K562 (cell line): ENCODE data around the gene RGN. TPM values are rescaled to one million over a fixed set of nuclear protein-coding genes. Genes with fewer than 3 reads are reported as not detected.

ENCODE experiments used
- ATAC-seq: fragments of 200-7000 bp; cut with Tn5 transposase; 3 replicates; pipeline ENCODE4 v1.9.1; 2020; ENCODE audit warnings: moderate library complexity
- BruUV-seq: library from RNA; stranded (reverse); fragments of 400-500 nt; replicated peaks from 2 replicates; lab custom pipeline; 2021; lab: Mats Ljungman, UMichigan
- CTCF ChIA-PET: fragments of 300-600 bp; formaldehyde crosslinking; extraction: SDS; loops from one replicate; lab custom pipeline; 2021; ENCODE audit warnings: low intra/inter-chr PET ratio; lab: Yijun Ruan, JAX
- POLR2A ChIA-PET: fragments of 300-600, 350-650 bp; sonication (Branson Sonifier 250); formaldehyde crosslinking; extraction: SDS; loops from one replicate; lab custom pipeline; 2021; ENCODE audit warnings: antibody characterized with exemption, inconsistent platforms; lab: Yijun Ruan, JAX
- DNase-seq, 4 experiments: peaks; one replicate each; pipeline versions ENCODE4 v3.0.0 to v3.0.0-alpha.2; 2011 to 2018; ENCODE audit warnings: low spot score in 3 of 4, mixed read lengths in 3 of 4; ENCODE audit errors: extremely low read depth in 1 of 4
- FAIRE-seq: peaks from 2 replicates; lab custom pipeline; 2011; peaks lifted over from hg19 to GRCh38; lab: Jason Lieb, UNC
- H2AFZ ChIP-seq: 2 replicates; pipeline ENCODE4 v1.6.0; 2011; ENCODE audit warnings: low read depth, low read length, control low read depth, inconsistent platforms
- H3K27ac ChIP-seq: fragments of 200-600 bp; 3 replicates; pipeline ENCODE4 v1.8.0; 2011; ENCODE audit warnings: low read depth, mild to moderate bottlenecking, control low read depth, inconsistent platforms, low read length, moderate library complexity, mixed read lengths; ENCODE audit errors: extremely low read depth
- H3K27me3 ChIP-seq, 2 experiments: fragments of 300-600 bp in 1 of 2; 2 replicates in 1 of 2; 3 replicates in 1 of 2; pipeline versions ENCODE4 v1.6.0 to v1.8.0; 2011; ENCODE audit warnings: inconsistent platforms in 2 of 2, low read length in 2 of 2, mild to moderate bottlenecking in 1 of 2, mixed read lengths in 1 of 2, moderate library complexity in 1 of 2; ENCODE audit not compliant: control insufficient read depth in 2 of 2, insufficient read depth in 2 of 2
- H3K36me3 ChIP-seq: fragments of 300-600 bp; 3 replicates; pipeline ENCODE4 v1.8.0; 2011; ENCODE audit warnings: mild to moderate bottlenecking, low read length, inconsistent platforms; ENCODE audit not compliant: control insufficient read depth, insufficient read depth
- H3K4me1 ChIP-seq, 2 experiments: fragments of 200-600 bp in 1 of 2; replicated peaks in 1 of 2; 2 replicates in 1 of 2; 3 replicates in 1 of 2; pipeline versions ENCODE4 v1.5.1 to v1.8.0; 2011; ENCODE audit warnings: inconsistent platforms in 2 of 2, low read length in 2 of 2, mild to moderate bottlenecking in 1 of 2, mixed read lengths in 1 of 2, moderate library complexity in 1 of 2; ENCODE audit not compliant: control insufficient read depth in 2 of 2, insufficient read depth in 2 of 2
- H3K4me2 ChIP-seq: 2 replicates; pipeline ENCODE4 v1.6.1; 2011; ENCODE audit warnings: low read length, control low read depth, inconsistent platforms, mixed read lengths; ENCODE audit not compliant: insufficient read depth
- H3K4me3 ChIP-seq: fragments of 200-600 bp; sonication (generic), shearing (Covaris generic); 2 replicates; pipeline ENCODE4 v1.5.1; 2016; ENCODE audit warnings: control low read depth, inconsistent platforms
- H3K79me2 ChIP-seq: fragments of 200-600 bp; 3 replicates; pipeline ENCODE4 v1.8.0; 2011; ENCODE audit warnings: low read length, inconsistent platforms; ENCODE audit not compliant: control insufficient read depth, insufficient read depth
- H3K9ac ChIP-seq, 2 experiments: 2 replicates each; pipeline versions ENCODE4 v1.6.0 to v1.6.1; 2011; ENCODE audit warnings: low read depth in 2 of 2, low read length in 2 of 2, control low read depth in 1 of 2, inconsistent platforms in 1 of 2, mild to moderate bottlenecking in 1 of 2, mixed read lengths in 1 of 2; ENCODE audit not compliant: insufficient read depth in 1 of 2
- H3K9me1 ChIP-seq: one replicate; pipeline ENCODE4 v1.6.0; 2011; ENCODE audit warnings: inconsistent platforms, mild to moderate bottlenecking, low read length, moderate library complexity; ENCODE audit not compliant: control insufficient read depth, insufficient read depth
- H3K9me3 ChIP-seq: replicated peaks from 2 replicates; pipeline ENCODE4 v1.5.1; 2011; ENCODE audit warnings: low read depth, low read length, inconsistent platforms; ENCODE audit not compliant: control insufficient read depth, insufficient read depth
- H4K20me1 ChIP-seq: replicated peaks from 2 replicates; pipeline ENCODE4 v1.6.1; 2011; ENCODE audit warnings: low read length, inconsistent platforms, mixed read lengths; ENCODE audit not compliant: control insufficient read depth, insufficient read depth
- CBX3 ChIP-seq, 2 experiments: IDR thresholded peaks; 1 replicate in 1 of 2; 2 replicates in 1 of 2; pipeline ENCODE4 v1.6.1; 2012; ENCODE audit warnings: inconsistent platforms in 2 of 2, low read length in 2 of 2, borderline replicate concordance in 1 of 2, control low read depth in 1 of 2
- E2F1 ChIP-seq: sonication (generic); formaldehyde crosslinking; IDR thresholded peaks from 2 replicates; pipeline ENCODE4 v1.8.1; 2023; ENCODE audit warnings: mild to moderate bottlenecking, missing genetic modification reagents, moderate library complexity
- ESRRB ChIP-seq: fragments of 250-450 bp; sonication (Bioruptor Pico); IDR thresholded peaks from 2 replicates; pipeline ENCODE4 v1.5.0; 2020; ENCODE audit warnings: mild to moderate bottlenecking, moderate library complexity, borderline replicate concordance
- KLF6 ChIP-seq: fragments of 250-450 bp; sonication (Bioruptor Pico); IDR thresholded peaks from 2 replicates; pipeline ENCODE4 v1.4.0; 2020; ENCODE audit warnings: mild to moderate bottlenecking, moderate library complexity, borderline replicate concordance
- PML ChIP-seq: IDR thresholded peaks from 2 replicates; pipeline ENCODE4 v1.6.1; 2012; ENCODE audit warnings: low read length, inconsistent platforms
- SAP30 ChIP-seq: fragments of 200-600 bp; sonication (generic); IDR thresholded peaks from 2 replicates; pipeline ENCODE4 v1.6.1; 2012; ENCODE audit warnings: borderline replicate concordance, low read depth, mild to moderate bottlenecking, moderate library complexity, low read length, control low read depth, inconsistent platforms; ENCODE audit not compliant: insufficient read depth, poor library complexity, severe bottlenecking
- ZBTB40 ChIP-seq, 2 experiments: fragments of 450-650 bp in 1 of 2; sonication (generic) in 1 of 2; formaldehyde crosslinking in 1 of 2; IDR thresholded peaks; 2 replicates each; pipeline versions ENCODE4 v1.7.1 to v1.9.0; 2016 to 2022; ENCODE audit warnings: inconsistent platforms in 1 of 2, mild to moderate bottlenecking in 1 of 2, missing genetic modification reagents in 1 of 2
- ZNF197 ChIP-seq: fragments of 200-800 bp; sonication (Bioruptor generic); IDR thresholded peaks from 2 replicates; pipeline ENCODE4 v1.6.1; 2016; ENCODE audit warnings: low read depth, missing genetic modification characterization, missing compliant biosample characterization
- WGBS: fragments of 100-300 bp; shearing (Covaris generic); methylation state at CpG from one replicate; pipeline ENCODE4 v1.1.6; 2016; ENCODE audit warnings: low coverage, mixed read lengths; ENCODE audit not compliant: insufficient coverage; ENCODE audit errors: missing lambda C conversion rate; 5-methylcytosine and 5-hydroxymethylcytosine counted together
- in situ Hi-C: fragments of 300-500 bp; cut with MboI; formaldehyde crosslinking; loops from 4 replicates; pipeline ENCODE4 v1.15.0; 2018; ENCODE audit warnings: inconsistent platforms, mixed read lengths
- intact Hi-C: fragments of 100-400 bp; cut with micrococcal nuclease; formaldehyde crosslinking; loops from 2 replicates; pipeline ENCODE4 v1.14.2; 2022
- polyA plus RNA-seq, 8 experiments: library from polyadenylated mRNA; depleted of rRNA in 4 of 8; stranded (reverse) in 5 of 8; unstranded in 3 of 8; fragments of >200 nt; fragmentation: Nextera tagmentation in 2 of 8; fragmentation: Illumina TruSeq in 1 of 8; extraction: Ambion mirVana in 2 of 8; extraction: Trizol in 1 of 8; gene quantifications; 2 replicates each; pipeline versions ENCODE4 v1.2.1 to v1.2.3, GENCODE V29; 2011 to 2014; ENCODE audit warnings: inconsistent platforms in 1 of 8, missing spikeins in 1 of 8
- total RNA-seq, 7 experiments: library from RNA; depleted of rRNA in 6 of 7; stranded (reverse); fragments of >200 nt in 6 of 7; fragmentation: Illumina TruSeq in 2 of 7; extraction: Trizol in 2 of 7; gene quantifications; 2 replicates each; pipeline versions ENCODE4 v1.2.1 to v1.2.3, GENCODE V29; 2011 to 2021; ENCODE audit warnings: low replicate concordance in 1 of 7

RGN gene
- total and polyA plus RNA-seq, 9 of the 15 experiments (the other 6 are each of a cell fraction or from before 2014, with no cell fraction given) = not detected

- H2AFZ ChIP-seq = no peak overlapping the region
- intact Hi-C loops = no loop called here
- H3K4me3 ChIP-seq = no peak overlapping the region
- POLR2A ChIA-PET = no interaction called here
- H3K9me3 ChIP-seq = no peaks in the 10 kb centered on the region
- H3K4me1 ChIP-seq = peaks cover 0 to 3% of the 10 kb centered on the region in 2 experiments; a peak in 1 of 5 replicates
- 20% methylated on average over 2 of the region's 2 CpGs for WGBS
- H4K20me1 ChIP-seq = no peaks in the 10 kb centered on the region
- no peaks in the 10 kb centered on the region for H3K79me2 ChIP-seq
- H3K9ac ChIP-seq = no peak overlapping the region
- FAIRE-seq (no peak), ATAC-seq (no peak), DNase-seq (no peak)
- CTCF ChIA-PET = no interaction called here
- no peak overlapping the region for H3K4me2 ChIP-seq
- H3K27ac ChIP-seq = no peak overlapping the region
- H3K9me1 ChIP-seq = no peaks in the 10 kb centered on the region
- 0 out of 5 replicates have a peak, but pooled peaks cover 0 to 4% of the 10 kb centered on the region in 2 experiments for H3K27me3 ChIP-seq
- H3K36me3 ChIP-seq = no peaks in the 10 kb centered on the region
- BruUV-seq = no TSS peak
- in situ Hi-C loops = no loop called here
- TF ChIP-seq E2F1 = no peak
- no peak for TF ChIP-seq KLF6 (CRISPR knock-in tag)
- TF ChIP-seq ZBTB40 (IDR thresholded peaks at IDR 0.05) = no peak
- no peak for TF ChIP-seq ZBTB40 (CRISPR knock-in tag; IDR thresholded peaks at IDR 0.05)
- no peak for TF ChIP-seq ZNF197 (CRISPR knock-in tag)
- no peak for TF ChIP-seq PML
- no peak for TF ChIP-seq ESRRB (CRISPR knock-in tag)
- no peak for TF ChIP-seq CBX3 (IDR thresholded peaks at IDR 0.05; ENCODE audit: borderline replicate concordance in 1 of 2, low read length in 2 of 2)
- TF ChIP-seq SAP30 = no peak
Measured at GRCh38 chrX:47061238-47061919, 16.9 kb upstream of the RGN start.
